K562 (cell line): ENCODE results near the gene DDAH2. TPM values are rescaled to one million over a fixed set of nuclear protein-coding genes. Genes with fewer than 3 reads are reported as not detected.

Source experiments
- CBFA2T3 ChIP-seq: fragments of 450-650 bp; IDR thresholded peaks from 2 replicates; pipeline ENCODE4 v1.6.1; 2017
- ETV1 ChIP-seq: fragments of 450-650 bp; conservative IDR thresholded peaks from 2 replicates; pipeline ENCODE4 v1.6.1; 2016; ENCODE audit warnings: missing genetic modification characterization, control low read depth, low read depth, missing compliant biosample characterization
- FOXM1 ChIP-seq, 2 experiments: fragments of 450-650 bp in 1 of 2; sonication (generic) in 1 of 2; formaldehyde crosslinking in 1 of 2; IDR thresholded peaks; 2 replicates each; pipeline versions ENCODE4 v1.6.1 to v1.9.0; 2017 to 2022; ENCODE audit warnings: low read depth in 2 of 2, mild to moderate bottlenecking in 2 of 2, missing genetic modification reagents in 1 of 2, moderate library complexity in 1 of 2
- GTF2A2 ChIP-seq: IDR thresholded peaks from 2 replicates; pipeline ENCODE4 v1.6.1; 2016; ENCODE audit warnings: mild to moderate bottlenecking, missing genetic modification characterization, missing compliant biosample characterization
- GTF2E2 ChIP-seq: fragments of 200-800 bp; sonication (Bioruptor generic); IDR thresholded peaks from 2 replicates; pipeline ENCODE4 v1.6.1; 2016; ENCODE audit warnings: missing genetic modification characterization, missing compliant biosample characterization
- HCFC1 ChIP-seq: IDR thresholded peaks from 2 replicates; pipeline ENCODE4 v1.6.1; 2012; ENCODE audit warnings: low read depth, low read length, improper control_type of control experiment
- HDAC1 ChIP-seq, 2 experiments: fragments of 450-650 bp; IDR thresholded peaks; 2 replicates each; pipeline ENCODE4 v1.6.1; 2016 to 2017; ENCODE audit warnings: inconsistent platforms in 1 of 2, mild to moderate bottlenecking in 1 of 2, moderate library complexity in 1 of 2
- KLF13 ChIP-seq: fragments of 450-650 bp; IDR thresholded peaks from 2 replicates; pipeline ENCODE4 v1.6.1; 2016; ENCODE audit warnings: missing genetic modification characterization, low read depth, mild to moderate bottlenecking, missing compliant biosample characterization, moderate library complexity, borderline replicate concordance
- KLF6 ChIP-seq: fragments of 250-450 bp; sonication (Bioruptor Pico); IDR thresholded peaks from 2 replicates; pipeline ENCODE4 v1.4.0; 2020; ENCODE audit warnings: mild to moderate bottlenecking, moderate library complexity, borderline replicate concordance
- NCOA4 ChIP-seq: fragments of 450-650 bp; IDR thresholded peaks from 2 replicates; pipeline ENCODE4 v1.6.1; 2018; ENCODE audit warnings: mild to moderate bottlenecking; ENCODE audit not compliant: partially characterized antibody
- RHOXF2B ChIP-seq: fragments of 250-450 bp; sonication (Bioruptor Pico); conservative IDR thresholded peaks from 2 replicates; pipeline ENCODE4 v1.5.1; 2021
- SPI1 ChIP-seq: IDR thresholded peaks from 2 replicates; pipeline ENCODE4 v1.6.1; 2011; ENCODE audit warnings: low read depth, low read length, control low read depth, borderline replicate concordance
- SRF ChIP-seq, 2 experiments: fragments of 250-450, 450-650 bp in 1 of 2; sonication (Bioruptor Pico) in 1 of 2; sonication (generic) in 1 of 2; formaldehyde crosslinking; IDR thresholded peaks; 2 replicates each; pipeline versions ENCODE4 v1.5.0 to v1.5.1; 2020 to 2022; ENCODE audit warnings: mild to moderate bottlenecking in 1 of 2, missing genetic modification reagents in 1 of 2
- TBL1XR1 ChIP-seq, 2 experiments: IDR thresholded peaks; 2 replicates each; pipeline ENCODE4 v1.6.1; 2012; ENCODE audit warnings: improper control_type of control experiment in 2 of 2, low read length in 2 of 2, mild to moderate bottlenecking in 1 of 2
- ZNF830 ChIP-seq: fragments of 250-450 bp; sonication (Bioruptor Pico); IDR thresholded peaks from 2 replicates; pipeline ENCODE4 v1.5.0; 2021; ENCODE audit warnings: mild to moderate bottlenecking
- polyA plus RNA-seq, 8 experiments: library from polyadenylated mRNA; depleted of rRNA in 4 of 8; stranded (reverse) in 5 of 8; unstranded in 3 of 8; fragments of >200 nt; fragmentation: Nextera tagmentation in 2 of 8; fragmentation: Illumina TruSeq in 1 of 8; extraction: Ambion mirVana in 2 of 8; extraction: Trizol in 1 of 8; gene quantifications; 2 replicates each; pipeline versions ENCODE4 v1.2.1 to v1.2.3, GENCODE V29; 2011 to 2014; ENCODE audit warnings: inconsistent platforms in 1 of 8, missing spikeins in 1 of 8
- total RNA-seq, 7 experiments: library from RNA; depleted of rRNA in 6 of 7; stranded (reverse); fragments of >200 nt in 6 of 7; fragmentation: Illumina TruSeq in 2 of 7; extraction: Trizol in 2 of 7; gene quantifications; 2 replicates each; pipeline versions ENCODE4 v1.2.1 to v1.2.3, GENCODE V29; 2011 to 2021; ENCODE audit warnings: low replicate concordance in 1 of 7
- TF ChIP-seq, protein P1 (sequence below): fragments of 250-450 bp; sonication (Bioruptor Pico); IDR thresholded peaks from 2 replicates; pipeline ENCODE4 v1.5.0; 2021; ENCODE audit warnings: mild to moderate bottlenecking, borderline replicate concordance
- TF ChIP-seq, protein P2 (sequence below): fragments of 450-650 bp; IDR thresholded peaks from 2 replicates; pipeline ENCODE4 v1.6.1; 2016; ENCODE audit warnings: antibody characterized with exemption
- TF ChIP-seq, protein P3 (sequence below): sonication (generic); formaldehyde crosslinking; IDR thresholded peaks from 2 replicates; pipeline ENCODE4 v1.8.0; 2022; ENCODE audit warnings: mild to moderate bottlenecking, missing genetic modification reagents, borderline replicate concordance

DDAH2 gene
- total and polyA plus RNA-seq, 9 of the 15 experiments (the other 6 are each of a cell fraction or from before 2014, with no cell fraction given) = 1.8 to 45.4 (median 21.4) TPM

DNA sequence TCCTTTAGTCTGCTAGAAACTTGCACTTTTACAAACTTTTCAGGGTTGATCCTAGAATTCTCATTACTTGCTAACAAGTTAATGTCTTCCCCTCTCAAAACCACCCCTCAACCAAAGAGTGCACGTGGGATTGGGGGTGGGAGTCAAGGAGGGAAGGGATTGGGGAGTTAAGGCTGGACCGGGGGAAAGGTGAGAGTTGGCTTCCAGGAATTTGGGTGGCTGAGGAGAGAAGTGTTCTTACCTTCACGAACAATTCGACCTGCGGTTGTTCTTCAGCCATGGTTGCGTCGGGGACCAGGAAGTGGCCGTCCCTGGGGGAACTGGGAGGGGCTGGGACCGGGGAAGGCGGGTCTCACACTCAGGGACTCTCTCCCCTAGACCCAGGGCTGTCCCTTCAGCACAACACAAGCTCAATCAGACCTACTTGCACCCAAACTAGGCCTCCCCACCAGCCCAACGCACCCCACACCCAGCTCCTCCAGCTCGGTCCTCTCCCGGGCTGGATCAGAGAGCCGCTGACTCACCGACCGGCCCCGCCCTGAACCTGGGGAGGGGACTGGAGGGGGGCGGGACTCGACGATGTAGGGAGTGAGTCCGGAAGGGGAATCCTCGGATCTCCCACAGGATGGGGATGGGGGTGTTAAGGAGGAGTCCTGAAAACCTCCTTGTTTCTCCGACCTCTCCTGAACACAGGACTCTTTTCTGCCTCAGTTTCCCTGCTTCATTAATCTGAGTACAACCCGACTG lies 7.1 kb upstream of the DDAH2 start, which contains the start of gene CLIC1 (continued):
- TF ChIP-seq GTF2E2 (tag) (no peak), ZNF830 (CRISPR knock-in tag) (peak; percentile 51; the same call in 1 of the 2 replicates), CBFA2T3 (no peak), NCOA4 (peak; percentile 1), HCFC1 (peak; percentile 46; the same call in 1 of the 2 replicates), GTF2A2 (tag) (no peak), TBL1XR1 (IDR thresholded peaks at IDR 0.05; ENCODE audit: low read length in 2 of 2) (peak; percentile 48 to 61; a peak in 2 of 4 replicates), KLF13 (tag) (peak; percentile 26; the same call in 1 of the 2 replicates), KLF6 (peak; percentile 90), FOXM1 (IDR thresholded peaks at IDR 0.05; ENCODE audit: low read depth) (no peak), FOXM1 (CRISPR knock-in tag; IDR thresholded peaks at IDR 0.05; ENCODE audit: low read depth) (peak; percentile 57), SPI1 (peak; percentile 66; the same call in 1 of the 2 replicates), ETV1 (tag) (peak; percentile 94), RHOXF2B (CRISPR knock-in tag) (peak; percentile 79; the same call in 1 of the 2 replicates), SRF (CRISPR knock-in tag; IDR thresholded peaks at IDR 0.05) (peak in 1 of 2 experiments; percentile 68; a peak in 1 of 4 replicates), HDAC1 (IDR thresholded peaks at IDR 0.05) (peak in 1 of 2 experiments; percentile 82; a peak in 2 of 4 replicates)
- TF ChIP-seq, protein P1, sequence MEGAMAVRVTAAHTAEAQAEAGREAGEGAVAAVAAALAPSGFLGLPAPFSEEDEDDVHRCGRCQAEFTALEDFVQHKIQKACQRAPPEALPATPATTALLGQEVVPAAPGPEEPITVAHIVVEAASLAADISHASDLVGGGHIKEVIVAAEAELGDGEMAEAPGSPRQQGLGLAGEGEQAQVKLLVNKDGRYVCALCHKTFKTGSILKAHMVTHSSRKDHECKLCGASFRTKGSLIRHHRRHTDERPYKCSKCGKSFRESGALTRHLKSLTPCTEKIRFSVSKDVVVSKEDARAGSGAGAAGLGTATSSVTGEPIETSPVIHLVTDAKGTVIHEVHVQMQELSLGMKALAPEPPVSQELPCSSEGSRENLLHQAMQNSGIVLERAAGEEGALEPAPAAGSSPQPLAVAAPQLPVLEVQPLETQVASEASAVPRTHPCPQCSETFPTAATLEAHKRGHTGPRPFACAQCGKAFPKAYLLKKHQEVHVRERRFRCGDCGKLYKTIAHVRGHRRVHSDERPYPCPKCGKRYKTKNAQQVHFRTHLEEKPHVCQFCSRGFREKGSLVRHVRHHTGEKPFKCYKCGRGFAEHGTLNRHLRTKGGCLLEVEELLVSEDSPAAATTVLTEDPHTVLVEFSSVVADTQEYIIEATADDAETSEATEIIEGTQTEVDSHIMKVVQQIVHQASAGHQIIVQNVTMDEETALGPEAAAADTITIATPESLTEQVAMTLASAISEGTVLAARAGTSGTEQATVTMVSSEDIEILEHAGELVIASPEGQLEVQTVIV (CRISPR knock-in tag) = no peak
- TF ChIP-seq, protein P2, sequence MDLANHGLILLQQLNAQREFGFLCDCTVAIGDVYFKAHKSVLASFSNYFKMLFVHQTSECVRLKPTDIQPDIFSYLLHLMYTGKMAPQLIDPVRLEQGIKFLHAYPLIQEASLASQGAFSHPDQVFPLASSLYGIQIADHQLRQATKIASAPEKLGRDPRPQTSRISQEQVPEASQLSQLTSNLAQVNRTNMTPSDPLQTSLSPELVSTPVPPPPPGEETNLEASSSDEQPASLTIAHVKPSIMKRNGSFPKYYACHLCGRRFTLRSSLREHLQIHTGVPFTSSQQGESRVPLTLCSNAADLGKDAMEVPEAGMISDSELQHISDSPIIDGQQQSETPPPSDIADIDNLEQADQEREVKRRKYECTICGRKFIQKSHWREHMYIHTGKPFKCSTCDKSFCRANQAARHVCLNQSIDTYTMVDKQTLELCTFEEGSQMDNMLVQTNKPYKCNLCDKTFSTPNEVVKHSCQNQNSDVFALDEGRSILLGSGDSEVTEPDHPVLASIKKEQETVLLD = 0 out of 2 replicates have a peak, but pooled peaks have one; percentile 16
- TF ChIP-seq, protein P3, sequence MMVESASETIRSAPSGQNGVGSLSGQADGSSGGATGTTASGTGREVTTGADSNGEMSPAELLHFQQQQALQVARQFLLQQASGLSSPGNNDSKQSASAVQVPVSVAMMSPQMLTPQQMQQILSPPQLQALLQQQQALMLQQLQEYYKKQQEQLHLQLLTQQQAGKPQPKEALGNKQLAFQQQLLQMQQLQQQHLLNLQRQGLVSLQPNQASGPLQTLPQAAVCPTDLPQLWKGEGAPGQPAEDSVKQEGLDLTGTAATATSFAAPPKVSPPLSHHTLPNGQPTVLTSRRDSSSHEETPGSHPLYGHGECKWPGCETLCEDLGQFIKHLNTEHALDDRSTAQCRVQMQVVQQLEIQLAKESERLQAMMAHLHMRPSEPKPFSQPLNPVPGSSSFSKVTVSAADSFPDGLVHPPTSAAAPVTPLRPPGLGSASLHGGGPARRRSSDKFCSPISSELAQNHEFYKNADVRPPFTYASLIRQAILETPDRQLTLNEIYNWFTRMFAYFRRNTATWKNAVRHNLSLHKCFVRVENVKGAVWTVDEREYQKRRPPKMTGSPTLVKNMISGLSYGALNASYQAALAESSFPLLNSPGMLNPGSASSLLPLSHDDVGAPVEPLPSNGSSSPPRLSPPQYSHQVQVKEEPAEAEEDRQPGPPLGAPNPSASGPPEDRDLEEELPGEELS = peak; percentile 72; the same call in 1 of the 2 replicates
